Tibial artery (tissue), 4 donors: ENCODE results near the gene LRCH1.
"Not testable (repeated sequence)": the region's sequence is repeated elsewhere in the genome, so short reads cannot be mapped to it uniquely, and the experiment has no call there.

Source experiments
- DNase-seq, 2 donors: peaks; one replicate each; pipeline ENCODE4 v3.0.0-alpha.2; 2019
- H3K27ac ChIP-seq, 2 donors: fragments of 200-600 bp; sonication (generic) in 1 of 2; 1 replicate in 1 of 2; 2 replicates in 1 of 2; pipeline ENCODE4 v1.5.1; 2018 to 2019; ENCODE audit warnings: mild to moderate bottlenecking in 1 of 2
- H3K27me3 ChIP-seq, 2 donors: fragments of 200-600 bp; sonication (generic) in 1 of 2; one replicate each; pipeline versions ENCODE4 v1.5.1 to v1.6.0; 2016 to 2019
- H3K36me3 ChIP-seq, 3 donors: fragments of 200-600 bp; sonication (generic) in 2 of 3; one replicate each; pipeline ENCODE4 v1.5.1; 2016 to 2019; ENCODE audit warnings: mild to moderate bottlenecking in 2 of 3
- H3K4me1 ChIP-seq, 4 donors: fragments of 200-600 bp; sonication (generic) in 2 of 4; 1 replicate in 3 of 4; 2 replicates in 1 of 4; pipeline ENCODE4 v1.5.1; 2016 to 2019
- H3K4me3 ChIP-seq, 2 donors: fragments of 200-600 bp; sonication (generic) in 1 of 2; 1 replicate in 1 of 2; 2 replicates in 1 of 2; pipeline ENCODE4 v1.5.1; 2018 to 2019; ENCODE audit warnings: mild to moderate bottlenecking in 2 of 2
- H3K9me3 ChIP-seq, 3 donors: fragments of 200-600 bp; sonication (generic) in 1 of 3; one replicate each; pipeline ENCODE4 v1.5.1; 2016 to 2019
- CTCF ChIP-seq, 2 experiments: fragments of 200-600 bp in 1 of 2; fragments of 450-650 bp in 1 of 2; IDR thresholded peaks; one replicate each; pipeline ENCODE4 v1.5.1; 2017 to 2019; ENCODE audit warnings: antibody characterized with exemption in 2 of 2, mild to moderate bottlenecking in 1 of 2, moderate library complexity in 1 of 2
- intact Hi-C: fragments of 100-400 bp; cut with DNase I; formaldehyde crosslinking; loops from one replicate; pipeline ENCODE4 v1.15.0; 2023; ENCODE audit warnings: low total_unique reads

Gene LRCH1

GRCh38 chr13:46749951-46750350 lies 197.0 kb downstream of the LRCH1 start:
- Histone ChIP-seq H3K9me3 (no peaks in the 10 kb centered on the region), H3K36me3 (peaks cover 20 to 66% (median 36%) of the 10 kb centered on the region in 3 donors)

GRCh38 chr13:46751811-46752635 lies 199.1 kb downstream of the LRCH1 start:
- TF ChIP-seq CTCF (IDR thresholded peaks at IDR 0.05) = no peak
- DNase-seq = no peak
- intact Hi-C loops = no loop called here

More at GRCh38 chr13:46749951-46750350, 197.0 kb downstream of the LRCH1 start:
- no peak for TF ChIP-seq CTCF (IDR thresholded peaks at IDR 0.05)
- Histone ChIP-seq H3K27me3 (no peaks in the 10 kb centered on the region), H3K4me3 (no peak overlapping the region), H3K27ac (no peak overlapping the region), H3K4me1 (no peaks in the 10 kb centered on the region)
- intact Hi-C loops = no loop called here
- DNase-seq = no peak

GRCh38 chr13:46753137-46753536 lies 200.2 kb downstream of the LRCH1 start:
- H3K4me1 ChIP-seq = peaks cover 0 to 16% (median 14%) of the 10 kb centered on the region in 4 donors
- no peak overlapping the region for H3K27ac ChIP-seq
- H3K27me3 ChIP-seq = no peaks in the 10 kb centered on the region
- H3K9me3 ChIP-seq = no peaks in the 10 kb centered on the region
- peaks cover 9 to 34% (median 26%) of the 10 kb centered on the region in 3 donors for H3K36me3 ChIP-seq
- intact Hi-C loops = no loop called here
- no peak overlapping the region for H3K4me3 ChIP-seq
- TF ChIP-seq CTCF (IDR thresholded peaks at IDR 0.05) = no peak
- DNase-seq = no peak

More at GRCh38 chr13:46751811-46752635, 199.1 kb downstream of the LRCH1 start:
- Histone ChIP-seq H3K36me3 (peaks cover 12 to 45% (median 26%) of the 10 kb centered on the region in 3 donors), H3K27me3 (no peaks in the 10 kb centered on the region), H3K4me3 (no peak overlapping the region), H3K4me1 (peaks cover 0 to 5% (median 4%) of the 10 kb centered on the region in 4 donors), H3K27ac (no peak overlapping the region), H3K9me3 (no peaks in the 10 kb centered on the region)

- no peaks in the 10 kb centered on the region for H3K9me3 ChIP-seq
- no peak overlapping the region for H3K27ac ChIP-seq
- intact Hi-C loops = no loop called here
- no peak for TF ChIP-seq CTCF (IDR thresholded peaks at IDR 0.05)
- no peaks in the 10 kb centered on the region for H3K27me3 ChIP-seq
- peaks cover 0 to 23% (median 14%) of the 10 kb centered on the region in 4 donors for H3K4me1 ChIP-seq
- H3K4me3 ChIP-seq = no peak overlapping the region
- no peak for DNase-seq
- H3K36me3 ChIP-seq = peaks cover 9 to 26% (median 20%) of the 10 kb centered on the region in 3 donors
These were observed 200.9 kb downstream of the LRCH1 start for GRCh38 chr13:46753917-46754316.

GRCh38 chr13:46754812-46755211 lies 201.8 kb downstream of the LRCH1 start:
- no peak overlapping the region for H3K4me3 ChIP-seq
- no peak for TF ChIP-seq CTCF (IDR thresholded peaks at IDR 0.05)
- DNase-seq = no peak
- intact Hi-C loops = no loop called here
- H3K4me1 ChIP-seq = peaks cover 0 to 32% (median 19%) of the 10 kb centered on the region in 4 donors
- no peaks in the 10 kb centered on the region for H3K27me3 ChIP-seq
- no peaks in the 10 kb centered on the region for H3K9me3 ChIP-seq
- H3K27ac ChIP-seq = no peak overlapping the region
- peaks cover 9 to 22% (median 17%) of the 10 kb centered on the region in 3 donors for H3K36me3 ChIP-seq

- H3K27me3 ChIP-seq, intact Hi-C loops, H3K9me3 ChIP-seq, H3K4me3 ChIP-seq, H3K27ac ChIP-seq, DNase-seq: not testable (repeated sequence)
- H3K4me1 ChIP-seq = peaks cover 0 to 39% (median 22%) of the 10 kb centered on the region in 4 donors
- H3K36me3 ChIP-seq = peaks cover 9 to 18% (median 10%) of the 10 kb centered on the region in 3 donors
These were observed 202.5 kb downstream of the LRCH1 start for GRCh38 chr13:46755508-46755907.
